Measurements from ENCODE around the gene MED13L.

Gene MED13L

GRCh38 chr12:116059904-116060303 lies 217.6 kb downstream of the MED13L start:
- no peak for DNase-seq (ENCODE audit: low read depth)
- H3K4me3 ChIP-seq (ENCODE audit: low read length): no peak overlapping the region
- TF ChIP-seq CTCF (conservative IDR thresholded peaks at IDR 0.05; ENCODE audit: low read length): no peak

- no peak overlapping the region for H3K4me3 ChIP-seq (ENCODE audit: low read length)
- no peak for TF ChIP-seq CTCF (conservative IDR thresholded peaks at IDR 0.05; ENCODE audit: low read length)
- DNase-seq (ENCODE audit: low read depth): no peak
Measured at GRCh38 chr12:116058574-116058973, 218.9 kb downstream of the MED13L start.

GRCh38 chr12:116057356-116057755 lies 220.1 kb downstream of the MED13L start:
- no peak for TF ChIP-seq CTCF (conservative IDR thresholded peaks at IDR 0.05; ENCODE audit: low read length)
- no peak for DNase-seq (ENCODE audit: low read depth)
- H3K4me3 ChIP-seq (ENCODE audit: low read length): no peak overlapping the region

- no peak for TF ChIP-seq CTCF (conservative IDR thresholded peaks at IDR 0.05; ENCODE audit: low read length)
- DNase-seq (ENCODE audit: low read depth): no peak
- no peak overlapping the region for H3K4me3 ChIP-seq (ENCODE audit: low read length)
Measured at GRCh38 chr12:116055895-116056607, 221.4 kb downstream of the MED13L start.

- DNase-seq (ENCODE audit: low read depth): no peak
- no peak overlapping the region for H3K4me3 ChIP-seq (ENCODE audit: low read length)
- TF ChIP-seq CTCF (conservative IDR thresholded peaks at IDR 0.05; ENCODE audit: low read length): no peak
Measured at GRCh38 chr12:116054280-116054679, 223.2 kb downstream of the MED13L start.

GRCh38 chr12:116053479-116054200 lies 223.9 kb downstream of the MED13L start:
- no peak for TF ChIP-seq CTCF (conservative IDR thresholded peaks at IDR 0.05; ENCODE audit: low read length)
- H3K4me3 ChIP-seq (ENCODE audit: low read length): no peak overlapping the region
- peak; percentile 93 for DNase-seq (ENCODE audit: low read depth)

- TF ChIP-seq CTCF (conservative IDR thresholded peaks at IDR 0.05; ENCODE audit: low read length): no peak
- no peak overlapping the region for H3K4me3 ChIP-seq (ENCODE audit: low read length)
- DNase-seq (ENCODE audit: low read depth): no peak
Measured at GRCh38 chr12:116050275-116050674, 227.2 kb downstream of the MED13L start.
